ENCODE results near the gene TUT7. TPM values are rescaled to one million over a fixed set of nuclear protein-coding genes. Genes with fewer than 3 reads are reported as not detected.
"Not testable (repeated sequence)": the region's sequence is repeated elsewhere in the genome, so short reads cannot be mapped to it uniquely, and the experiment has no call there.

Gene TUT7, protein sequence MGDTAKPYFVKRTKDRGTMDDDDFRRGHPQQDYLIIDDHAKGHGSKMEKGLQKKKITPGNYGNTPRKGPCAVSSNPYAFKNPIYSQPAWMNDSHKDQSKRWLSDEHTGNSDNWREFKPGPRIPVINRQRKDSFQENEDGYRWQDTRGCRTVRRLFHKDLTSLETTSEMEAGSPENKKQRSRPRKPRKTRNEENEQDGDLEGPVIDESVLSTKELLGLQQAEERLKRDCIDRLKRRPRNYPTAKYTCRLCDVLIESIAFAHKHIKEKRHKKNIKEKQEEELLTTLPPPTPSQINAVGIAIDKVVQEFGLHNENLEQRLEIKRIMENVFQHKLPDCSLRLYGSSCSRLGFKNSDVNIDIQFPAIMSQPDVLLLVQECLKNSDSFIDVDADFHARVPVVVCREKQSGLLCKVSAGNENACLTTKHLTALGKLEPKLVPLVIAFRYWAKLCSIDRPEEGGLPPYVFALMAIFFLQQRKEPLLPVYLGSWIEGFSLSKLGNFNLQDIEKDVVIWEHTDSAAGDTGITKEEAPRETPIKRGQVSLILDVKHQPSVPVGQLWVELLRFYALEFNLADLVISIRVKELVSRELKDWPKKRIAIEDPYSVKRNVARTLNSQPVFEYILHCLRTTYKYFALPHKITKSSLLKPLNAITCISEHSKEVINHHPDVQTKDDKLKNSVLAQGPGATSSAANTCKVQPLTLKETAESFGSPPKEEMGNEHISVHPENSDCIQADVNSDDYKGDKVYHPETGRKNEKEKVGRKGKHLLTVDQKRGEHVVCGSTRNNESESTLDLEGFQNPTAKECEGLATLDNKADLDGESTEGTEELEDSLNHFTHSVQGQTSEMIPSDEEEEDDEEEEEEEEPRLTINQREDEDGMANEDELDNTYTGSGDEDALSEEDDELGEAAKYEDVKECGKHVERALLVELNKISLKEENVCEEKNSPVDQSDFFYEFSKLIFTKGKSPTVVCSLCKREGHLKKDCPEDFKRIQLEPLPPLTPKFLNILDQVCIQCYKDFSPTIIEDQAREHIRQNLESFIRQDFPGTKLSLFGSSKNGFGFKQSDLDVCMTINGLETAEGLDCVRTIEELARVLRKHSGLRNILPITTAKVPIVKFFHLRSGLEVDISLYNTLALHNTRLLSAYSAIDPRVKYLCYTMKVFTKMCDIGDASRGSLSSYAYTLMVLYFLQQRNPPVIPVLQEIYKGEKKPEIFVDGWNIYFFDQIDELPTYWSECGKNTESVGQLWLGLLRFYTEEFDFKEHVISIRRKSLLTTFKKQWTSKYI (N-terminal part only)
- 10 to 100 TPM; 16.1 to 34.4 (median 18.0) TPM for polyA plus RNA-seq

DNA sequence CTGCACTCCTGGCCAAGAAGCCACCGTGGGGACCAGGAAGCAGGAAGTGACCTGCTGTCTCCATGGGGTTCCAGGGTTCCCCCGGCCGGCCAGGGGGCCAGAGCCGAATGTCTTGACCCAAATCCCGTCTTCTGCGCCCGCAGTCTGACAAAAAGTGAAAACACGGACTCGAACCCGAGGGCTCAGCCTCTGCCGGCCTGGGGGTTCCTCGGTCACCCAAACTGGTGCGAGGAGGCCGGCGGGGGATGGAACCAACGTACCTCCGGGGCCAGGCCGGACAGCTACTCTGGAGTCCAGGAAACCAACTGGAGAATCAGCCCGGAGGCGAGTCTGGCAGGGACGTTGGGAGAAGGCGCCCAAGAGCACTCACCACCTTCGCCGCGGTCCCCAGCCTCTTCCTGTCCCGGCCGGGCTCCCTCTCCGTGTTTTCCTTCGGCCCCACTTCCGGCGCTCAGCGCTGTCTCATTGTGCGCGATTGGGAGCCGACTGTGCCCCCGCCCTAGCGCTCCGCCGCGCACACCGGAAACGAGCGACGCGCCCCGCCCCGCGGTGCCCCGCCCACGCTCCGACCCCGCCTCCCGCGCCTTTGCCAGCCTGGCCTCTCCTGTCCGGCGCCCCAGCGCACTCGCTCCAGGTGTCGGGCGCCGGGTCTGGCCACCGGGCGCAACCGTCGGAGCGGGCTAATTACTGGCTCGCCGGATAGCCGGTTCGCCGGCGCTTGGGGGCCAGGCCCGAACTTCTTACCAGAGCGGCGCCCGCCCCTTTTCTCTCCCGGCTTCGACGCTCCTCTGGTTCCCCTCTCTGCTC lies at the start of gene TUT7:
Gene TUT7, minus strand, starts transcription at position 400 of the 807 bp plus-strand sequence. CDS start 1,211 bp downstream, outside the sequence.
- H3K27me3 Mint-ChIP-seq (ENCODE audit: low read depth in 3 of 3): peaks cover 6 to 12% (median 6%) of the 10 kb centered on the region in 3 donors
- H3K27ac Mint-ChIP-seq: peak within 1 kb of the TSS; percentile 93 to 98 (median 98)
- H3K9me3 Mint-ChIP-seq: no peaks in the 10 kb centered on the region
- peaks cover 7 to 10% (median 10%) of the 10 kb centered on the region in 3 donors for H3K36me3 Mint-ChIP-seq
- peaks cover 46 to 59% of the 10 kb centered on the region in 2 donors for H3K4me1 Mint-ChIP-seq
- DNase-seq: peak; percentile 95
- peak within 1 kb of the TSS; percentile 96 to 99 (median 99) for H3K4me3 Mint-ChIP-seq

DNA sequence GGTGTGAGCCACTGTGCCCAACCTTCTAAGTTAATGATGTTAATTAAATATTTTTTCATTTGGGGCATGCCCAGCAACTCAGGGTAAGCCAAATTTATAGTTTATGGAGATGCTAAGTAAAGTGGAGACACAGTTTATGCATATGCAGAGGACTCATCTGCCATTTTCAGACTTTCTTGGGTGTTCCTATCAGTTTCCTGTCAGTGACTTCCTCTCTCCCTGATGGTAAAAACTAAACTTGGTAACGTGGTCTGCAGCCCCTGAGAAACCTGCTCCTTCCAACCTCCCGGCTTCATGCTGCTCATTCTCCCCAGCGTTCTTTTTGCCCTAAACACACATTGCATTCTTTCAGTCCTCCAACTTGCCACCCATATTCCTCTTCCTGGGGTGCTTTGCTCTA lies 48.4 kb upstream of the TUT7 start:
- Mint-ChIP-seq H3K9me3 (no peaks in the 10 kb centered on the region), H3K4me3 (no peak overlapping the region), H3K27me3 (ENCODE audit: low read depth in 3 of 3) (peaks cover 2 to 7% (median 2%) of the 10 kb centered on the region in 3 donors), H3K4me1 (peaks cover 0 to 2% of the 10 kb centered on the region in 2 donors), H3K36me3 (no peaks in the 10 kb centered on the region), H3K27ac (no peak overlapping the region)
- no peak for DNase-seq

DNA sequence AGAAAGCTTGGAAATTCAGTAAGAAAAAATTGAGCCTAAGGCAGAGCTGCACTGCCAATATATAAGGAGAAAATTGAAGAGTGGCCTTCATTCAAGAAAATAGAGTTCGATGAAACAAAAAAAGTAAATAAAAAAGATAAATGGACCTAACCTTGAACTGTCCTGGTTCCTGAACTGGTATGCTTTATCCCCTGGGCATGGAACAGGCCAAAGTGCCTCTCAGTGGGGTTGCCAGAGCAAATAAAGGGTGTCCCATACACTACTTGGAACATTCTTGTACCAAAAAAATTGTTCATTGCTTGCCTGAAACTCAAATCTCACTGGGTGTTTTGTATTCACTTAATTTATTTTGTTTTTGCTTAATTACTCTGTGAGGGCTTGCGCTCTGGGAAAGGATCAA lies 42.2 kb upstream of the TUT7 start:
- H3K9me3 Mint-ChIP-seq: peaks cover 0 to 4% (median 0%) of the 10 kb centered on the region in 6 donors
- no peak for DNase-seq
- no peaks in the 10 kb centered on the region for H3K36me3 Mint-ChIP-seq
- no peak overlapping the region for H3K27ac Mint-ChIP-seq
- H3K27me3 Mint-ChIP-seq (ENCODE audit: low read depth in 3 of 3): peaks cover 0 to 6% (median 5%) of the 10 kb centered on the region in 3 donors
- no peak overlapping the region for H3K4me3 Mint-ChIP-seq
- no peaks in the 10 kb centered on the region for H3K4me1 Mint-ChIP-seq

DNA sequence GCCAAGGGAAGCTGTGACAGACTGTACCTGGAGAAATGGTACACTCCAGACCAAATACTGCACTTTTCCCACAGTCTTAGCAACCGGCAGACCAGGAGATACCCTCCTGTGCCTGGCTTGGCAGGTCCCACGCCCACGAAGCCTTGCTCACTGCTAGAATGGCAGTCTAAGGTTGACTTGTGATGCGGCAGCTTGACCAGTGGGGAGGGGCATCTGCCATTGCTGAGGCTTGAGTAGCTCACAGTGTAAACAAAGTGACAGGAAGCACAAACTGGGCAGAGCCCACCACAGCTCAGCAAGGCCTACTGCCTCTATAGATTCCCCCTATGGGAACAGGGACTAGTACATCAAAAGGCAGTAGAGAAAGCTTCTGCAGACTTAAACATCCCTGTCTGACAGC lies 36.0 kb upstream of the TUT7 start:
- not testable (repeated sequence) for H3K9me3 Mint-ChIP-seq, H3K36me3 Mint-ChIP-seq, H3K4me1 Mint-ChIP-seq, H3K4me3 Mint-ChIP-seq, H3K27ac Mint-ChIP-seq, DNase-seq
- H3K27me3 Mint-ChIP-seq (ENCODE audit: low read depth in 3 of 3): peaks cover 1 to 18% (median 6%) of the 10 kb centered on the region in 3 donors

DNA sequence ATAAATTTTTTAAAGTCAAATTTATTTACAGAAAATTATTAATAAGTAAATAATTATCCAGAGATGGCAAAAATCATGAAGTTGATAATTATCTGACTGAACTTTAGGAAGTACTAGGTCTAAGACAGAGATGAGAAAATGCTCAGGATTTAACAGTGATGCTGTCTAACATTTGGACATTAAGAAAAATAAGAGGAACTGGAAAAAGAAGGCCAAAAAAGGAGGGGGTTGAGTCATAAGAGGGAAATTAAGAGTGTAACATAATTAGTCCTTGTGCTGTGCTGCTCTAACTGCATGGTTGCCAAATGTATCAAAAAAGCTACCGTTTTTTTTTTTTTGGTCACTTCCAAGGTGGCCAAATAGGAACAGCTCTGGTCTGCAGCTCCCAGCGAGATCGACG lies 35.4 kb upstream of the TUT7 start:
- H3K9me3 Mint-ChIP-seq: peaks cover 0 to 1% (median 0%) of the 10 kb centered on the region in 6 donors
- H3K27ac Mint-ChIP-seq: no peak overlapping the region
- H3K4me1 Mint-ChIP-seq: no peaks in the 10 kb centered on the region
- DNase-seq: no peak
- no peak overlapping the region for H3K4me3 Mint-ChIP-seq
- H3K27me3 Mint-ChIP-seq (ENCODE audit: low read depth in 3 of 3): peaks cover 1 to 18% (median 7%) of the 10 kb centered on the region in 3 donors
- peaks cover 0 to 3% (median 2%) of the 10 kb centered on the region in 3 donors for H3K36me3 Mint-ChIP-seq

DNA sequence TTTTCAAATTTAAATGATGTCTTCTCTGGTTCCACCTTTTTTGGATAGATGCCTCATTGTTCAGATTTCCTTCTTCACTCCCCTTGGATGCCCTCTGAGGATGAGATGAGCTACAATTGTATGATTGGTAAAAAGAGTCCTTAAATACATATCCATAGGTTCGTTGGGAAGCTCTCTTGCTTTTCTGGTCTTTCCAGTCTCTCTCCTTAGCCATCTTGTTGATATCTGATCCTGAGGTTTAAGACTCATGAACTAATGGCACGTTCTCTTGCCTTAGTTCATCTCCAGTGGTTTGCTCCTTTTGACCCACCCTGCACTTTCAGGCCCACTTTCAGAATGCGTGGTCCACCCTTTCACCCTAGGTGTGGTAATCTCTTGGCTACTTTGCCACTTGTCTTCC lies 33.2 kb upstream of the TUT7 start:
- DNase-seq: no peak
- Mint-ChIP-seq H3K4me3 (no peak overlapping the region), H3K27ac (no peak overlapping the region), H3K36me3 (peaks cover 0 to 8% (median 5%) of the 10 kb centered on the region in 3 donors), H3K9me3 (peaks cover 0 to 2% (median 0%) of the 10 kb centered on the region in 6 donors), H3K27me3 (ENCODE audit: low read depth in 3 of 3) (peaks cover 3 to 17% (median 7%) of the 10 kb centered on the region in 3 donors), H3K4me1 (no peaks in the 10 kb centered on the region)

DNA sequence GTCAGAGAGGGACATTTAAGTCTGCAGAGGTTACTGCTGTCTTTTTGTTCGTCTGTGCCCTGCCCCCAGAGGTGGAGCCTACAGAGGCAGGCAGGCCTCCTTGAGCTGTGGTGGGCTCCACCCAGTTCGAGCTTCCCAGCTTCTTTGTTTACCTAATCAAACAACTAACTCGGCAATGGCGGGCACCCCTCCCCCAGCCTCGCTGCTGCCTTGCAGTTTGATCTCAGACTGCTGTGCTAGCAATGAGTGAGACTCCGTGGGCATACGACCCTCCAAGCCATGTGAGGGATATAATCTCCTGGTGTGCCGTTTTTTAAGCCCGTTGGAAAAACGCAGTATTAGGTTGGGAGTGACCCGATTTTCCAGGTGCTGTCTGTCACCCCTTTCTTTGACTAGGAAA lies 28.8 kb upstream of the TUT7 start:
- peaks cover 2 to 26% (median 11%) of the 10 kb centered on the region in 3 donors for H3K27me3 Mint-ChIP-seq (ENCODE audit: low read depth in 3 of 3)

DNA sequence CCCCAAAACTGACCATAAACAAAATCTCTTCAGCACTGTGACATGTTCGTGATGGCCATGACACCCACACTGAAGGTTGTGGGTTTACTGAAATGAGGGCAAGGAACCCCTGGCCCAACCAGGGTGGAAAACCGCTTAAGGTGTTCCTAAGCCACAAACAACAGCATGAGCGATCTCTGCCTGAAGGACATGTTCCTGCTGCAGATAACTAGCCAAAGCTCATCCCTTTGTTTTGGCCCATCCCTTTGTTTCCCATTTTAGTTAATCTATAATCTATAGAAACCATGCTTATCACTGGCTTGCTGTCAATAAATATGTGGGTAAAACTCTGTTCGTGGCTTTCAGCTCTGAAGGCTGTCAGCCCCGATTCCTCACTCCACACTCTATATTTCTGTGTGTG lies 21.8 kb upstream of the TUT7 start:
- Mint-ChIP-seq H3K4me1 (no peaks in the 10 kb centered on the region), H3K4me3 (no peak overlapping the region)

More for the DNA sequence above, 28.8 kb upstream of the TUT7 start:
- not testable (repeated sequence) for H3K4me3 Mint-ChIP-seq, H3K36me3 Mint-ChIP-seq, H3K9me3 Mint-ChIP-seq, DNase-seq, H3K4me1 Mint-ChIP-seq, H3K27ac Mint-ChIP-seq

DNA sequence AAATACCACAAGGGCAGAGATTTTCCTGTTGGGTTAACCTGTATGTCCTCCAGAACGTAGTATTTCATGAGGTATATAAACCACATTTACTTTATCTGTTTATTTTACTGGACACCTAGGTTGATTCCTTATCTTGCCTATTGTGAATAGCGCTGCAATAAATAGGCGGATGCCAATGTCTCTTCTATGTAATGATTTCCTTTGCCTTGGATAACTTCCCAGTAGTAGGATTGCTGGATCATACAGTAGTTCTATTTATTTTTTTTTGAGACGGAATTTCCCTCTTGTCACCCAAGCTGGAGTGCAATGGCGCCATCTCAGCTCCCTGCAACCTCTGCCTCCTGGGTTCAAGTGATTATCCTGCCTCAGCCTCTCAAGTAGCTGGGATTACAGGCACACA lies 15.6 kb upstream of the TUT7 start:
- no peaks in the 10 kb centered on the region for H3K4me1 Mint-ChIP-seq
- peaks cover 5 to 34% (median 23%) of the 10 kb centered on the region in 6 donors for H3K9me3 Mint-ChIP-seq
- H3K27me3 Mint-ChIP-seq (ENCODE audit: low read depth in 3 of 3): peaks cover 7 to 14% (median 10%) of the 10 kb centered on the region in 3 donors
- DNase-seq: no peak
- H3K4me3 Mint-ChIP-seq: no peak overlapping the region
- H3K27ac Mint-ChIP-seq: no peak overlapping the region
- peaks cover 6 to 14% (median 12%) of the 10 kb centered on the region in 3 donors for H3K36me3 Mint-ChIP-seq

More for the DNA sequence above, 21.8 kb upstream of the TUT7 start:
- Mint-ChIP-seq H3K9me3 (peaks cover 3 to 7% (median 4%) of the 10 kb centered on the region in 6 donors), H3K36me3 (no peaks in the 10 kb centered on the region), H3K27ac (no peak overlapping the region), H3K27me3 (ENCODE audit: low read depth in 3 of 3) (peaks cover 2 to 35% (median 18%) of the 10 kb centered on the region in 3 donors)
- no peak for DNase-seq

DNA sequence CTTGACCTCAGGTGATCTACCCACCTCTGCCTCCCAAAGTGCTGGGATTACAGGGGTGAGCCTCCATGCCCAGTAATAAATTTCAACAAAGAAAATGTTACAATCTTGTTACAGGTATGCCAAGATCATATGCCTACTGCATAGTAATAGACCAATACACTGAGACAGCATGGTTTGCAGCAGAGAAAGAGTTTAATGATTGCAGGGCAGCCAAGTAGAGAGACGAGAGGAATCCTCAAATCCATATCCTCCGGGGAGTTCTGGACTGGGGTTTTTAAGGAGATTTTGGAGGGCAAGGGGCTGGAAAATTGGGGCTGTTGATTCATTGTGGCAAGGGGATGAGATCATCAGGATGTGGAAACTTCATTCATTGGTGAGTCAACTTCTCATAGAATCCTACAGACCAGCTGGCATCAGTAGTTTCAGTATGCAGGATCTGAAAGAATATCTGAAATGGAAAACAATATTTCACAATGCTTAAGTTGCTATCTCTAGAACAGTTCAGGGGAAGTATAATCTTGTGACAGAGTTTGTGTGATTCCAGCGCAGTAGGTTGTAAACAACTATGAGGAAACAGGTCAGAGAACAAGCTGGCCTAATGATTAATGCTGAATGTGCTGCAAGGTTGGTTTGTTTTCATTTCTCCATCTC lies 14.8 kb upstream of the TUT7 start:
- Mint-ChIP-seq H3K27ac (no peak overlapping the region), H3K27me3 (ENCODE audit: low read depth in 3 of 3) (peaks cover 9 to 14% (median 10%) of the 10 kb centered on the region in 3 donors), H3K36me3 (peaks cover 6 to 14% (median 12%) of the 10 kb centered on the region in 3 donors), H3K4me3 (no peak overlapping the region), H3K4me1 (no peaks in the 10 kb centered on the region), H3K9me3 (peaks cover 5 to 34% (median 23%) of the 10 kb centered on the region in 6 donors)
- DNase-seq: no peak

DNA sequence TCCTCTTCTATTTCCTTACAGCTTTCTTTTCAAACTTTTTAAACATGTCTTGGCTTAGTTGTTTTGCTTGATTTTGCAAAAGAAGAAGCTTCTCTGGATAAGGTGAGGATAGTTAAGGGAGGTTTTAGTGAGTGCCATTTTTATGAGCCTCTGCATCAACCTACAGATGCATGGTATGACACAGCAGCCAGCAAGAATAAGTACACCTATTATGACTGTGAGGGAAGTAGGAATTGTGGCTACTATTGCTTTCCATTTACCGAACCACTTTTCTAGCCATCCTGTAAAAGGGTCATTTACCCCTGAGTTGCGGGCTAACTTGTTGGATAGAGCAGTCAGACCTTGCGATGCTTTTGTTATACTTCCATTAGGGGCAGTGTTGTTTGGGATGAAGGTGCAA lies 7.0 kb upstream of the TUT7 start:
- Mint-ChIP-seq H3K36me3 (no peaks in the 10 kb centered on the region), H3K27me3 (ENCODE audit: low read depth in 3 of 3) (peaks cover 2 to 4% (median 3%) of the 10 kb centered on the region in 3 donors), H3K4me1 (peaks cover 0 to 3% of the 10 kb centered on the region in 2 donors), H3K27ac (no peak overlapping the region), H3K9me3 (peaks cover 0 to 2% (median under 1%) of the 10 kb centered on the region in 6 donors), H3K4me3 (no peak overlapping the region)
- DNase-seq: no peak
